ENCODE data around the gene SLC13A3.

DNA sequence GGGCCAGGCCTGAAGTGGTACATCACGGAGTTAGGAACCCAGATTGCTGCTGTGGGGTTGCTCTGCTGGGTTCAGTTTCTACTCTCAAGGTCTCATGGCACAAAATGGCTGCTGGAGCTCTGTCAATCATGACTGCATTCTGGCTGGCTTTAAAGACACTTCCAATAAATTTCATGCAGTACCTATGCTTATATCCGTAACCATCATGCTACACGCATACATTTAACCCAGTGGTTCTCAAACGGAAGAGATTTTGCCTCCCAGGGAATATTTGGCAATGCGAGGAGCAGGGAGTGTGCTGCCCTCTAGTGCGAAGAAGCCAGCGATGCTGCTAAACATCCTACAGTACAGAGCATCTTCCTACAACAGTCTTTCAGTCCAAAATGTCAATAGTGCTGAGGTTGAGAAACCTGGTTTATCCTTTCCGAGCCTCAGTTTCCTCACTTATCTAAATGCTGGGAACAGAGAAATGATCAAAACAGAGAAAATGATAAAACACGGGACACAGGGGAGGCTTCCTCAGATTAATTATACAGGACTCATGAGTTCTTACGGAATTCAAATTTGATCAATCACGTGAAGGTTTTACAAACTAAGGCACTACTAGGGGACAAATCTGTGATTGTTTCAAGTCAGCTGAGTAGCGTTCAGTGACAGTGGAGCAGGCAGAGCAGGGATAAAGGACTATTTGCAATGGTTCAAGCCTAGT lies 48.5 kb upstream of the SLC13A3 start:
- TF ChIP-seq, protein P1, sequence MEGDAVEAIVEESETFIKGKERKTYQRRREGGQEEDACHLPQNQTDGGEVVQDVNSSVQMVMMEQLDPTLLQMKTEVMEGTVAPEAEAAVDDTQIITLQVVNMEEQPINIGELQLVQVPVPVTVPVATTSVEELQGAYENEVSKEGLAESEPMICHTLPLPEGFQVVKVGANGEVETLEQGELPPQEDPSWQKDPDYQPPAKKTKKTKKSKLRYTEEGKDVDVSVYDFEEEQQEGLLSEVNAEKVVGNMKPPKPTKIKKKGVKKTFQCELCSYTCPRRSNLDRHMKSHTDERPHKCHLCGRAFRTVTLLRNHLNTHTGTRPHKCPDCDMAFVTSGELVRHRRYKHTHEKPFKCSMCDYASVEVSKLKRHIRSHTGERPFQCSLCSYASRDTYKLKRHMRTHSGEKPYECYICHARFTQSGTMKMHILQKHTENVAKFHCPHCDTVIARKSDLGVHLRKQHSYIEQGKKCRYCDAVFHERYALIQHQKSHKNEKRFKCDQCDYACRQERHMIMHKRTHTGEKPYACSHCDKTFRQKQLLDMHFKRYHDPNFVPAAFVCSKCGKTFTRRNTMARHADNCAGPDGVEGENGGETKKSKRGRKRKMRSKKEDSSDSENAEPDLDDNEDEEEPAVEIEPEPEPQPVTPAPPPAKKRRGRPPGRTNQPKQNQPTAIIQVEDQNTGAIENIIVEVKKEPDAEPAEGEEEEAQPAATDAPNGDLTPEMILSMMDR (IDR thresholded peaks at IDR 0.05; ENCODE audit: low read depth, low read length, poor library complexity, severe bottlenecking), result peak; percentile 82
- no peak for TF ChIP-seq EZH2phosphoT487 (IDR thresholded peaks at IDR 0.05; ENCODE audit: borderline replicate concordance, low read length)

Measured in DOHH2 (cell line).